ENCODE data around the gene ZNF611. TPM values are rescaled to one million over a fixed set of nuclear protein-coding genes. Genes with fewer than 3 reads are reported as not detected.
"Not testable (repeated sequence)": the region's sequence is repeated elsewhere in the genome, so short reads cannot be mapped to it uniquely, and the experiment has no call there.

ZNF611 gene
- polyA plus RNA-seq, 1 of the 3 experiments (the other 2 are of a cell fraction), result 2.6 TPM

GRCh38 chr19:52689843-52690368, 44.9 kb downstream of the ZNF611 start:
- Histone ChIP-seq H3K4me1 (ENCODE audit: control insufficient read depth in 1 of 2, insufficient read depth in 2 of 2, low read depth in 1 of 2, low read length in 1 of 2) (peaks cover 0 to 3% of the 10 kb centered on the region in 2 experiments; a peak in 1 of 4 replicates), H3F3A (replicated peaks; ENCODE audit: insufficient read depth) (peaks cover 10% of the 10 kb centered on the region), H3K79me2 (ENCODE audit: insufficient read depth) (peaks cover 39% of the 10 kb centered on the region; the same call in 1 of the 2 replicates), H3K4me2 (peak overlapping the region; percentile 93), H3K9ac (peak overlapping the region; percentile 68), H4K20me1 (ENCODE audit: insufficient read depth) (no peaks in the 10 kb centered on the region), H3K36me3 (replicated peaks in 1 of 2; ENCODE audit: control insufficient read depth in 1 of 2, insufficient read depth in 2 of 2, low read length in 1 of 2) (peaks cover 0 to 5% of the 10 kb centered on the region in 2 experiments), H3K27me3 (ENCODE audit: insufficient read depth) (no peaks in the 10 kb centered on the region), H2AFZ (ENCODE audit: low read depth) (peak overlapping the region; percentile 93), H3K27ac (ENCODE audit: low read depth in 2 of 2, low read length in 1 of 2) (peak overlapping the region; percentile 73 to 77), H3K4me3 (ENCODE audit: low read depth in 2 of 2, low read length in 1 of 2) (peak overlapping the region; percentile 70 to 82), H3K9me3 (no peaks in the 10 kb centered on the region), H3K9me2 (no peaks in the 10 kb centered on the region)
- POLR2A ChIA-PET, result no interaction called here
- TF ChIP-seq USF1 (IDR thresholded peaks at IDR 0.05; ENCODE audit: borderline replicate concordance, low read depth) (no peak), CHD2 (IDR thresholded peaks at IDR 0.05; ENCODE audit: low read length, partially characterized antibody) (no peak), MAX (IDR thresholded peaks at IDR 0.05; ENCODE audit: low read depth) (no peak), RFX5 (IDR thresholded peaks at IDR 0.05; ENCODE audit: low read length) (no peak), JUND (IDR thresholded peaks at IDR 0.05) (no peak)
- CTCF ChIA-PET, result no interaction called here
- 5% methylated on average over 29 of the region's 32 CpGs for WGBS (ENCODE audit: low lambda C conversion rate)
- DNase-seq, result peak; percentile 61

- H3K36me3 ChIP-seq (replicated peaks in 1 of 2; ENCODE audit: control insufficient read depth in 1 of 2, insufficient read depth in 2 of 2, low read length in 1 of 2); H4K20me1 ChIP-seq (ENCODE audit: insufficient read depth); H3K9me3 ChIP-seq; DNase-seq; H3K9me2 ChIP-seq; H3K4me1 ChIP-seq (ENCODE audit: control insufficient read depth in 1 of 2, insufficient read depth in 2 of 2, low read depth in 1 of 2, low read length in 1 of 2); H3K27me3 ChIP-seq (ENCODE audit: insufficient read depth); POLR2A ChIA-PET; CTCF ChIA-PET; H3F3A ChIP-seq (replicated peaks; ENCODE audit: insufficient read depth): not testable (repeated sequence)
- Histone ChIP-seq H3K4me2 (peak overlapping the region; percentile 93), H2AFZ (ENCODE audit: low read depth) (peak overlapping the region; percentile 93), H3K4me3 (ENCODE audit: low read depth in 2 of 2, low read length in 1 of 2) (peak overlapping the region; percentile 70 to 82), H3K9ac (peak overlapping the region; percentile 68), H3K27ac (ENCODE audit: low read depth in 2 of 2, low read length in 1 of 2) (peak overlapping the region in 1 of 2 experiments; percentile 73; a peak in 2 of 4 replicates), H3K79me2 (ENCODE audit: insufficient read depth) (peaks cover 46% of the 10 kb centered on the region; the same call in 1 of the 2 replicates)
- WGBS (ENCODE audit: low lambda C conversion rate), result 47% methylated on average over 6 of the region's 6 CpGs
Measured at GRCh38 chr19:52688925-52689796, 45.7 kb downstream of the ZNF611 start.

- H3K9ac ChIP-seq, result no peak overlapping the region
- H3K27ac ChIP-seq (ENCODE audit: low read depth in 2 of 2, low read length in 1 of 2), result no peak overlapping the region
- no peaks in the 10 kb centered on the region for H4K20me1 ChIP-seq (ENCODE audit: insufficient read depth)
- H2AFZ ChIP-seq (ENCODE audit: low read depth), result 0 out of 2 replicates have a peak overlapping the region, but pooled peaks have one; percentile 22
- DNase-seq, result no peak
- POLR2A ChIA-PET, result no interaction called here
- H3K36me3 ChIP-seq (replicated peaks in 1 of 2; ENCODE audit: control insufficient read depth in 1 of 2, insufficient read depth in 2 of 2, low read length in 1 of 2), result peaks cover 0 to 5% of the 10 kb centered on the region in 2 experiments
- CTCF ChIA-PET, result no interaction called here
- H3K79me2 ChIP-seq (ENCODE audit: insufficient read depth), result peaks cover 53% of the 10 kb centered on the region; the same call in 1 of the 2 replicates
- peaks cover 10% of the 10 kb centered on the region for H3F3A ChIP-seq (replicated peaks; ENCODE audit: insufficient read depth)
- H3K27me3 ChIP-seq (ENCODE audit: insufficient read depth), result no peaks in the 10 kb centered on the region
- peak overlapping the region; percentile 93; the same call in 1 of the 2 replicates for H3K4me2 ChIP-seq
- H3K4me1 ChIP-seq (ENCODE audit: control insufficient read depth in 1 of 2, insufficient read depth in 2 of 2, low read depth in 1 of 2, low read length in 1 of 2), result peaks cover 0 to 3% of the 10 kb centered on the region in 2 experiments; a peak in 1 of 4 replicates
- peak overlapping the region in 1 of 2 experiments; percentile 82; a peak in 1 of 4 replicates for H3K4me3 ChIP-seq (ENCODE audit: low read depth in 2 of 2, low read length in 1 of 2)
- no peaks in the 10 kb centered on the region for H3K9me3 ChIP-seq
- WGBS (ENCODE audit: low lambda C conversion rate), result 75% methylated on average over 2 of the region's 2 CpGs
- H3K9me2 ChIP-seq, result no peaks in the 10 kb centered on the region
- TF ChIP-seq PBX3 (IDR thresholded peaks at IDR 0.05) (no peak), RXRA (IDR thresholded peaks at IDR 0.05; ENCODE audit: borderline replicate concordance, low read depth) (no peak), JUND (IDR thresholded peaks at IDR 0.05) (no peak), MAX (IDR thresholded peaks at IDR 0.05; ENCODE audit: low read depth) (no peak), ZBTB33 (IDR thresholded peaks at IDR 0.05; ENCODE audit: borderline replicate concordance, low read depth) (no peak), NFIC (IDR thresholded peaks at IDR 0.05; ENCODE audit: borderline replicate concordance) (no peak), RAD21 (IDR thresholded peaks at IDR 0.05; ENCODE audit: low read length) (no peak), TEAD4 (IDR thresholded peaks at IDR 0.05; ENCODE audit: borderline replicate concordance, insufficient read depth) (no peak), NRF1 (IDR thresholded peaks at IDR 0.05; ENCODE audit: low read depth, low read length) (no peak), USF1 (IDR thresholded peaks at IDR 0.05; ENCODE audit: borderline replicate concordance, low read depth) (no peak), CHD2 (IDR thresholded peaks at IDR 0.05; ENCODE audit: low read length, partially characterized antibody) (no peak), YY1 (IDR thresholded peaks at IDR 0.05; ENCODE audit: low read depth) (no peak), POLR2AphosphoS5 (IDR thresholded peaks at IDR 0.05; ENCODE audit: low read depth, low read length) (no peak)
Measured at GRCh38 chr19:52688335-52688734, 46.5 kb downstream of the ZNF611 start.

Data from SK-N-SH (cell line).